HG03520 (cell line): ENCODE data around the gene RUVBL1.
"Not testable (repeated sequence)": the region's sequence is repeated elsewhere in the genome, so short reads cannot be mapped to it uniquely, and the experiment has no call there.

Source experiments
- ATAC-seq: cut with Tn5 transposase; IDR thresholded peaks from one replicate; pipeline ENCODE4 v1.9.1; 2021; ENCODE audit warnings: mild to moderate bottlenecking, moderate library complexity; ENCODE audit not compliant: unreplicated experiment

RUVBL1 gene

DNA sequence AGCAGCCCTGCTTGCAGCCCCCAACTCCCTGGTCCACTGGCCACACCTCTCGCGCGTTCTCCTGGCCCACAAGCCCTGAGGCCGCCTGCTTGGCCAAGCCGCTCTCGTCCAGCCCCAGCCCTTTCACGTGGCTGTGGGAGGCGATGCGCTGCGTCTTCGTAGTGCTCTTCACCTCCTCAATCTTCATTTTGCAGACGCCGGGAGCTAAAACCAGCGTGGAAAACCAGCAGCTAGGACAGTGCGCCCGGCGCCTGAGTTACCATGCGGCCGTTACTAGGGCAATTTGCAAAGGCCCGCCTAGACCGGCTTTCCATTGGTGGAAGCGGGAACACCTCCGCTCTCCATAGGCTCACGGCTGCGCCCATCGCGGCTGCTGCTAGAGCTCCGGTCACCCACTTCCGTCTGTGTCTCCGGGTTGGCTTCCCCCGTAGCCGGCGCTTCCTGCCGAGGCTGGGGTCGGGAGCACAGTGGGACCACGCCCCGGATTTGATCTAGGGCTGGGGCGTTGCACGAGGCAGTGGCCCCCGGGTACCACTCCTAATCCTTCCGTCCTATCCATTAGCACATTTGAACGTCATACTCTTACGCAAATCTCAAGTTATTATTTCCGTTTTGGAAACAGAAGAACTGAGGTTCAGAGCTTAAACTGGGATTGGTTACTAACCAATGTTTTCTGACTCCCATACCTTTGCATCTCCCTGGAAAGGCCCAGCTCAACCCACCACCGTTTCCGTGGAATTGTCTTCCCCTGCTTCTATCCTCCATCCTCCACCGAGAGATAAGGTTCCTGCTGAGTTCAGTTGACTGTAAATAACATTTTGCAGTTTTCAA is at the start of gene RUVBL1:
Gene RUVBL1, minus strand, starts transcription at position 275 of the 831 bp plus-strand sequence. Its CDS starts 88 bp downstream, at position 187.
- peak; percentile 96 for ATAC-seq

GRCh38 chr3:128173200-128173599 is 49.6 kb upstream of the RUVBL1 start:
- no peak for ATAC-seq

GRCh38 chr3:128170866-128171516 is 47.4 kb upstream of the RUVBL1 start:
- no peak for ATAC-seq

DNA sequence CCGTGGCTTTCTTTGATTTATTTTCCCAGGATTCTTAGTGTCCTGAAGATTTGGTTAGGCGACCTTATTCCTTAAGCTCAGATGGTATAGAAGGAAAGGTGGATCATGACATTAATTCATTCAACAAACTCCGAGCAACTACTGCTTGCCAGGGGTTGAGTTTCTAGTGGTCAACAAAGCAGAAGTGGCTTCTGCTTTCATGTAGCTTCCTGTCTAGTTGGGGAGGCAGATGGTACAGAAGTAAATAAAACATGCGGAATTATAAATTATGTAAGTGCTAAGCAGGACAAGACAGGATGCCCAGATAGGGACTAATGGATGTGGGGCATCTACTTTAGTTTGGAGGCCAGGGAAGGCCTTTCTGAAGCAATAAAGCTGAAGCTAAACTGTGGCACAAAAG is 45.2 kb upstream of the RUVBL1 start:
- no peak for ATAC-seq

GRCh38 chr3:128167973-128168674 is 44.5 kb upstream of the RUVBL1 start:
- ATAC-seq: no peak

DNA sequence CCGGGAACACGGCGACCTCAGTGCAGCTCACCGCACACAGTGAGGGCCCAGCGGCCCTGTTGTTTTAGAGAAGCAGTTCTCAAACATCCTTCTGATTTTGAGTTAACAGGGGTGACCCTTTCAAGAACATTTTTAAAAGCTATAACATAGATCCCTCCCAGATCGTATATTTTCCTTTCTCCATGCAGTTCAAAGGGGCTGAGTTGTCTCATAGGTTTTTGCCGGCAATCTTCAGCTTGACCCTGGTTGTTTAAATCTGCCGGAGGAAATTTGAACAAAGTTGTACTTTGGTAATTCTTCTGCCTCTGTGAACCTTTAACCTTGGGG is 44.0 kb upstream of the RUVBL1 start:
- ATAC-seq: no peak

- no peak for ATAC-seq
These were observed 43.4 kb upstream of the RUVBL1 start for GRCh38 chr3:128166971-128167453.

DNA sequence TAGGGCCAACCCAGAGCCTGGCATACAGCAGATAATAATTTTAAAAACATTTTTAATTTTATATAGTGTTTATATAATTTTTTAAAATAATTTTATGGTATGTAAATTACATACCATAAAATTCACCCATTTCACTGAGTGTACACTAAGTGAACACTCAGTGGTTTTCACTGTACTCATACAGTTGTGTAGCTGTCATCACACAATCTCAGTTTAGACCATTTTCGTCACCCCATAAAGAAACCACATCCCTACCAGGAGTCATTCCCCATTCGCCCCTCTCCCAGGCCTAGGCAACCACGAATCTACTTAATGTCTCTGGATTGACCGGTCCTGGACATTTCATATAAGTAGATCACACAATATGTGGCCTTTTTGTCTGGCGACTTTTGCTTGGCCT is 39.8 kb upstream of the RUVBL1 start:
- no peak for ATAC-seq

DNA sequence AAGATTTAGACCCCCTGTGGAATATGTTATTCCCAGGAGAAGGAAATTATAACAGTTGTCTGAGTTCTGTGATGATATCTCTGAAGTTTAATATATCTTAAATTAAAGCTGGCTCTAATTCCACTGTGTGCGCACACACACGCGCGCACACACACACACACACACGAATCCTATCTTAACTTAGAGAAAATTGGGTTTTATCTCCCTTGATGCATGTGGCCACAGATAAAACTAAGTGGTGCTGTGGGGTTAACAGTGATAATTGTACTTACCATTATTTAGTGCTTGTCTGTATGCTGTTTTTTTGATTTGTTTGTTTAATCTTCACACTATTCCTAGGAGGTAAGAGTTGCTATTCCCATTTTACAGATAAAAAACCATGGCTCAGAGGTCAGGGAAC is 37.0 kb upstream of the RUVBL1 start:
- no peak for ATAC-seq

DNA sequence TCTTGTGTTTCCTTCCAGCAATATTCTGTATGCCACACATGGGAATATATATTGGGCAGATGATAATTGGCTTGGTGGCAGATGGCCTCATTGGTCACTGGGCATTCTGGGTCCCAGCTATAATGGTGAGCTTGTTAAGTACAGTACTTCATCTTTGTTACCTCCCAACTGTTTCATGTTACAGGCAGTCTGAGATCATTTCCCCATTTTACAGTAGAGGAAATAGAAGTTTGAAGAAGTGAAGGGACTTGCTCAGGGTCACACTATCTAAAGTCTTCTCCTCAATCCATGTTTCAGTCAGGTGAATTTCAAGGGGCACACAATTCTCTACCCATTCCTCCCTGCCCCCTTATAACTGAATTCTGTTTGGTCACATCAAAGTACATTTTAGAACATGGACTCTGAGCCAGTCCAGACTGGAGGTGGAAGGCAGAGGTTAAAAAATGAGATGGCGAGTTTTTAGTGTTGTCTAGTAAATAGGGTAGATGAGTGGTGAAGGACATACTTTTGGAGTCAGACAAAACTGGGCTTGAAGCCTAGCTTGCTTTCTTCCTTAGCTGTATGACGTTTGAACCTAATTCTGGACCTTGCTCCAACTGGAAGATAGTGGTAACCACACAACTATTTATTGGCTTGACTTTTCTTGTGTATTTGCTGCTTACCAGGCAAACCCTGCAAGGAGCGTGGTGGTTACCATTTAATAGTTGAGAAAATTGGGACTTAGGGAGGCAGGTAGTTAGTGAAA is 32.2 kb upstream of the RUVBL1 start:
- ATAC-seq: no peak

DNA sequence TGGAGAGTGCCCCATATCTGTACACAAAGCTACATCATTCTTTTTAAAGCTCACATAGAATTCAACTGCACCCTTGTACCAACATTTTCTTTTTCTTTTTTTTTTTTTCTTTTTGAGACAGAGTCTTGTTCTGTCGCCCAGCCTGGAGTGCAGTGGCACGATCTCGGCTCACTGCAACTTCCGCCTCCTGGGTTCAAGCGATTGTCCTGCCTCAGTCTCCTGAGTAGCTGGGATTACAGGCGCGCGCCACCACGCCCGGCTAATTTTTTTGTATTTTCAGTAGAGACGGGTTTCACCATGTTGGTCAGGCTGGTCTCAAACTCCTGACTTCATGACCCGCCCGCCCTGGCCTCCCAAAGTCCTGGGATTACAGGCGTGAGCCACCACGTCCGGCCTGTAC is 30.7 kb upstream of the RUVBL1 start:
- ATAC-seq: not testable (repeated sequence)

DNA sequence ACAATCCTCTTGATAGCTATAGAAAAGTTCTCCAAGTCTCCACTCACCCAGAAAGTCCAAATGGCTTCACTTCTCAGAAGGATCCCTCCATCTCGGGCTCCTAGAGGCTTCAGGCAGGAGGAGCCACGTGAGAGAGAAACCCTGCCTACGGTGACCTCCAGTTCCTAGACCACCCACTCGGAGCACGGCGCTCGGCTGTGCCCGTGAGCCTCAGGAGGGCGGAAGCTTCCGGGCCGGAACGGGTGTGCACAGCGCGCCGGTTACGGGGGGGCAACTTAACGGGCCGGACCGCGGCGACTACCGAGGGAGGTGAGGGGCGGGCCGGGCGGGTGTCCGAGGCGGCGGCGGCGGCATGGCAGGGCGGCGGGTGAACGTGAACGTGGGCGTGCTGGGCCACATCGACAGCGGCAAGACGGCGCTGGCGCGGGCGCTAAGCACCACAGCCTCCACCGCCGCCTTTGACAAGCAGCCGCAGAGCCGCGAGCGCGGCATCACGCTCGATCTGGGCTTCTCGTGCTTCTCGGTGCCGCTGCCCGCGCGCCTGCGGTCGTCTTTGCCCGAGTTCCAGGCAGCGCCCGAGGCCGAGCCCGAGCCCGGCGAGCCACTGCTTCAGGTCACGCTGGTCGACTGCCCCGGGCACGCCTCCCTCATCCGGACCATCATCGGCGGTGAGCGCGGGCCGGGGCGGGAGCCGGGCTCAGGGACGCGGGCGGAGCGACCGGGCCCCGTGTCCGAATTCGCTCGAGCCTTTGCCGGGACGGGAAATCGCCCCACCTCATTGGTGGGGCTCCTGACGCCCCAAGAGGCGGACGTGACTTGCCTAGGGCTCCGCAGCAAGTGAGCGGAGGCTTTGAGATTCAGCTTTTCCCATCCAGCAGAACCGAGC is 29.8 kb upstream of the RUVBL1 start, which contains the start of gene EEFSEC:
Gene EEFSEC, plus strand, starts transcription at position 326 of the 886 bp plus-strand sequence. Its CDS starts 27 bp downstream, at position 353.
- peak; percentile 78 for ATAC-seq

- peak; percentile 31 for ATAC-seq
These were observed 29.0 kb upstream of the RUVBL1 start for GRCh38 chr3:128152419-128153155.

DNA sequence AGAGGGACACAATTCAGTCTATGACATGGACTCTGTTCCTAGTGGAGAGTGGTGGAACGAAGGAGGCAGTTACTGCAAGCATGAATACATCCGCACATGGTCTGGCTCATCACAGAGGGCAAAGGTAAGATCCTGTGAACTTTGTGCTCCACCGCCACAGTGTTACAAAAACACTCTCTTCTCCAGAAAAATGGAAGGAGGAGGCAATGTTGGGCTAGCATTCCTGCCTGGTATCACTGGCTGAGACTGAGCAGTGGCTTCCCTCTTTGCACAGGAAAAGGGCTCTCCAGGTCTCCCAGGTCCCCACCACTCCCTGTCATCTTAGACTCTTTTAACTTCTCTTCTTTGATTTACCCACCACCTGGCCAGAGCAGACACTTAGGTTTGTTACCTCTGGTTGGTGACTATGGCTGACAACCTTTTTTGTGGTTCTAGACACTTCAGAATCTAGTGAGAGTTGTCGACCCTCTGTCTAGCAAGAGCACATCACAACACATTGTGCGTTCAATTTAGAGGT is 28.2 kb upstream of the RUVBL1 start:
- ATAC-seq: no peak

DNA sequence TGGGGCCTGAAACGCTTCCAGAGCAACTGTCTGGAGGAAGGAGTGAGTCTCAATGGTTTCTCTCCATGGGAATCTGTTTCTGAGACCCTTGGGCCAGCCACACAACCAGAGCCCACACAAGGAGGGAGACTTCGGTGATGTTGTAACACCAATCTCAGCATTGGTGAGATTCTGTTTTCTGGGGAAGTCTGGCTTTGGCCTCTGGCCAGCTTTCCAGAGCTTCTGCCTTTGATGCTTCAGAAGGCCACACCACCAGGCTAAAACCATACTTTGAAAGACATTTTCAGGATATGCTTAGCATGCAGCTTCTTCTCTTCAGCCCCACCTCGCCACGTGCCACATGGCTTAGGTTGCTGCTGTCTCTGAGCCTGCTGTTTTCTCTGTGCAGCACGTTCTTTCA is 26.0 kb upstream of the RUVBL1 start:
- ATAC-seq: no peak

GRCh38 chr3:128146201-128146600 is 22.6 kb upstream of the RUVBL1 start:
- no peak for ATAC-seq

DNA sequence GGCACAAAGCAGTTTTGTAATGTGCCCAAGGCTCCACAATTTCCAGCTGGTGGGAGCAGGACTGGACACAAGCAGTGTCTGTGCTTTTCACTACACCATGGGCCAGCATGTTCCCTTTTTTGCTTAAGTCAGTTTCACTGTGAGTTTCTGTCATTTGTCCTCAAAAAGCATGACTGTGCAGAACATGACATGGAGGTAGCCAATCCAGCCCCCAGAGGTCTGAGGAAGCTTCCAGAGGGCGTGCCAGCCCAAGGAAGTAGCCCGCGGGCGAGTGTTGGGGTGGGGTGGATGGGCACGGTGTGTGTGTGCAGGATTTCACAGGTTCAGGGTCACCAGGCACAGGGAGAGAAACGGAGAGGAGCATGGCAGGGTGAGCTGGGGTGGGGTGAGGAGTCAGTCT is 21.7 kb upstream of the RUVBL1 start:
- no peak for ATAC-seq

GRCh38 chr3:128144512-128145187 is 21.0 kb upstream of the RUVBL1 start:
- no peak for ATAC-seq
